Sigmoid colon (tissue), 7 donors: Measurements from ENCODE around the gene CLRN2. TPM values are rescaled to one million over a fixed set of nuclear protein-coding genes. Genes with fewer than 3 reads are reported as not detected.
"Not testable (repeated sequence)": the region's sequence is repeated elsewhere in the genome, so short reads cannot be mapped to it uniquely, and the experiment has no call there.

Experiments used
- DNase-seq: peaks from one replicate; pipeline ENCODE4 v3.0.0-alpha.2; 2019
- H3K27ac ChIP-seq, 4 donors: fragments of 200-600 bp; sonication (generic); one replicate each; pipeline ENCODE4 v1.5.1; 2016 to 2019; ENCODE audit warnings: mild to moderate bottlenecking in 1 of 4
- H3K27me3 ChIP-seq, 3 donors: fragments of 200-600 bp; sonication (generic); one replicate each; pipeline ENCODE4 v1.5.1; 2019; ENCODE audit warnings: mild to moderate bottlenecking in 1 of 3
- H3K36me3 ChIP-seq, 4 donors: fragments of 200-600 bp; sonication (generic); one replicate each; pipeline ENCODE4 v1.5.1; 2016 to 2019
- H3K4me1 ChIP-seq, 4 donors: fragments of 200-600 bp; sonication (generic); one replicate each; pipeline ENCODE4 v1.5.1; 2017 to 2019
- H3K4me3 ChIP-seq, 4 donors: fragments of 200-600 bp; sonication (generic); one replicate each; pipeline ENCODE4 v1.5.1; 2017 to 2019; ENCODE audit warnings: mild to moderate bottlenecking in 2 of 4, moderate library complexity in 1 of 4
- H3K9me3 ChIP-seq, 4 donors: fragments of 200-600 bp in 3 of 4; sonication (generic) in 3 of 4; one replicate each; pipeline versions ENCODE4 v1.5.1 to v1.6.1; 2013 to 2019
- CTCF ChIP-seq, 4 experiments: fragments of 450-650 bp in 3 of 4; fragments of 200-600 bp in 1 of 4; IDR thresholded peaks; one replicate each; pipeline ENCODE4 v1.5.1; 2016 to 2019; ENCODE audit warnings: antibody characterized with exemption in 4 of 4, mild to moderate bottlenecking in 3 of 4, moderate library complexity in 2 of 4
- EP300 ChIP-seq, 4 donors: sonication (generic); formaldehyde crosslinking; IDR thresholded peaks; one replicate each; pipeline ENCODE4 v1.6.1; 2017; ENCODE audit warnings: antibody characterized with exemption in 4 of 4
- POLR2A ChIP-seq, 2 donors: fragments of 450-650 bp; IDR thresholded peaks; one replicate each; pipeline ENCODE4 v1.6.1; 2016; ENCODE audit warnings: antibody characterized with exemption in 2 of 2, mild to moderate bottlenecking in 2 of 2, moderate library complexity in 2 of 2
- POLR2AphosphoS5 ChIP-seq, 4 donors: sonication (generic); formaldehyde crosslinking; IDR thresholded peaks; one replicate each; pipeline ENCODE4 v1.6.1; 2017; ENCODE audit warnings: antibody characterized with exemption in 4 of 4
- WGBS, 2 donors: extraction: QIAGEN DNeasy Blood & Tissue Kit; methylation state at CpG; one replicate each; pipeline ENCODE4 v1.1.7; 2013; 5-methylcytosine and 5-hydroxymethylcytosine counted together
- intact Hi-C: fragments of 100-400 bp; cut with DNase I; formaldehyde crosslinking; loops from one replicate; pipeline ENCODE4 v1.15.1; 2023
- polyA plus RNA-seq, 3 donors: library from polyadenylated mRNA; stranded (reverse); fragments of 200-250 nt; gene quantifications; one replicate each; pipeline ENCODE4 v1.2.3, GENCODE V29; 2013
- total RNA-seq, 4 donors: library from RNA; depleted of rRNA; stranded (reverse); fragments of >200 nt; gene quantifications; one replicate each; pipeline ENCODE4 v1.1.0, GENCODE V29; 2016
- donor health status: healthy with polysubstance abuse.
- donor health status: Bipolar disorder and iron deficiency.
- donor health status: healthy.

Gene CLRN2
- total and polyA plus RNA-seq, 7 donors, result not detected

DNA sequence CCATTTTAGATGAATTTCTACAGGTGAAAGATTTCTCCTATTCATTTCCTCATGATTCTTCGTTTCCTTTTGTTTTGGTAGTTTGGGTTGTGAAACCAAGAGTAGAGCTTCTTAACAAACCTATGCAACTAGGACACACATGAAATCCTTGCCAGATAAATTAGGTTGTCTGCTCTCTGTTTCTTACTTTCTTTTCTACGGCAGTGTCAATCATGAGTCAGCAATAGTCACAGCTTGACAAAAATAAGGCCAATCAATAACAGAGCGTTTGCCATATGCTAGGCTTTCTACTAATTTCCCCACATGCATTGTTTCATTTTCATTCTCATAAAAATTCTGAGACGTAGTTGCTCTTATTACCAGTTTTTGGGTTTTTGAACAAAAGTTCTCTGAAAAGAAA is 20.3 kb downstream of the CLRN2 start:
- no peak overlapping the region for H3K27ac ChIP-seq
- no peaks in the 10 kb centered on the region for H3K9me3 ChIP-seq
- TF ChIP-seq POLR2AphosphoS5 (IDR thresholded peaks at IDR 0.05), result no peak
- TF ChIP-seq POLR2A (IDR thresholded peaks at IDR 0.05), result no peak
- no peak for TF ChIP-seq EP300 (IDR thresholded peaks at IDR 0.05)
- no peak for TF ChIP-seq CTCF (IDR thresholded peaks at IDR 0.05)
- intact Hi-C loops, result no loop called here
- DNase-seq, result no peak
- 71 to 86% methylated on average over 4 of the region's 4 CpGs for WGBS, 2 donors
- H3K4me3 ChIP-seq, result no peak overlapping the region
- no peaks in the 10 kb centered on the region for H3K27me3 ChIP-seq
- H3K36me3 ChIP-seq, result no peaks in the 10 kb centered on the region
- no peaks in the 10 kb centered on the region for H3K4me1 ChIP-seq

DNA sequence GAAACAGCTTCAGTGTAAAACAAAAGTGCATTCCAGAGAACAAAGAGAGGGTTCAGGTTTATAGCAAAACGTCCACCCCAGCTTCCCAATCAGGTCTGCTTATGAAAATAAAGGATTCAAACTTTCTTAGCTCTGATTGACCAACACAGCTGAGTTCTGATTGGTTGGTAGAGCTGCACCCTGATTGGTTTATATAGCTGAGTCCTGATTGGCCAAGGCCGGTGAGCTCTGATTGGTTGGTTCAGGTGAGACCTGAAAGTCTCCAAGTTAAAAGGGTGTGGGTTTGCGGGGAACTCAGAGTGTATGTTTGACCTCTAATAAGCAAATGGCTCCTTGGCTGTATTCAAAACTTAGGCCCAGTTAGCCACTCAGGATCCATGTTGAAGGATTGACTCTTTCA is 20.9 kb downstream of the CLRN2 start:
- DNase-seq, result no peak
- WGBS, 2 donors, result 83% methylated on average over 3 of the region's 3 CpGs
- H3K4me1 ChIP-seq, result no peaks in the 10 kb centered on the region
- no peaks in the 10 kb centered on the region for H3K36me3 ChIP-seq
- H3K9me3 ChIP-seq, result no peaks in the 10 kb centered on the region
- no peaks in the 10 kb centered on the region for H3K27me3 ChIP-seq
- intact Hi-C loops, result no loop called here
- TF ChIP-seq POLR2AphosphoS5 (IDR thresholded peaks at IDR 0.05) (no peak), CTCF (IDR thresholded peaks at IDR 0.05) (no peak), POLR2A (IDR thresholded peaks at IDR 0.05) (no peak)
- H3K27ac ChIP-seq, result no peak overlapping the region
- no peak overlapping the region for H3K4me3 ChIP-seq

- H3K4me1 ChIP-seq, H3K27me3 ChIP-seq, H3K36me3 ChIP-seq, DNase-seq, H3K9me3 ChIP-seq, intact Hi-C loops, H3K4me3 ChIP-seq, H3K27ac ChIP-seq: not testable (repeated sequence)
- WGBS, 2 donors, result 88 to 93% methylated on average over 6 of the region's 6 CpGs
Observed at GRCh38 chr4:17537060-17537459, 22.1 kb downstream of the CLRN2 start.

DNA sequence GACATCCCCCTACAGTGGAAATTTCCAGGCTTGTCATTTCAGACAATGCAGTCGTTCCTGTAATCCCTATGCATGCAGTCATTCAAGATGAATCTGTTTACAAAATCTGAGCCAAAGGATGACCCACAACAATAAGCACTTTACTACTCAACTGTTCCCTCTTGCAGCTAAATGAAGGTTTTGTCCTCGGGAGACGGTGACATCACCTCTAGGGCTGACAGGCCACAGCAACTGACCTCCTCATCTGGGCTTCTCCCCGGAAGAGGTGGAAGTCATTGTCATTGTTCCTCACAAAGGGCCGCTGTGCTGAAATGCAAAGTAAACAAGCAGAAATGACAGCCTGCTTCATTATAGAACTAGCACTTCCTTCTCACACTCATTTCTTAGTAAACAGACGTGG is 29.2 kb downstream of the CLRN2 start:
- DNase-seq, result no peak
- Histone ChIP-seq H3K36me3 (no peaks in the 10 kb centered on the region), H3K27ac (no peak overlapping the region), H3K9me3 (no peaks in the 10 kb centered on the region), H3K4me3 (no peak overlapping the region), H3K27me3 (no peaks in the 10 kb centered on the region), H3K4me1 (no peaks in the 10 kb centered on the region)
- WGBS, 2 donors, result 5 to 41% methylated on average over 6 of the region's 6 CpGs
- intact Hi-C loops, result loop anchor here (10.0 kb wide), 1 partner anchor 261 kb away; no protein-coding TSS in a partner anchor
- TF ChIP-seq POLR2AphosphoS5 (IDR thresholded peaks at IDR 0.05) (no peak), POLR2A (IDR thresholded peaks at IDR 0.05) (no peak), CTCF (IDR thresholded peaks at IDR 0.05) (no peak), EP300 (IDR thresholded peaks at IDR 0.05) (no peak)

- H3K9me3 ChIP-seq, result no peaks in the 10 kb centered on the region
- H3K27me3 ChIP-seq, result no peaks in the 10 kb centered on the region
- intact Hi-C loops, result loop anchor here (5.0 to 10.0 kb wide), 2 partner anchors 260 to 1047 kb away; no protein-coding TSS in a partner anchor
- H3K27ac ChIP-seq, result no peak overlapping the region
- no peaks in the 10 kb centered on the region for H3K36me3 ChIP-seq
- TF ChIP-seq EP300 (IDR thresholded peaks at IDR 0.05), result no peak
- no peak for TF ChIP-seq CTCF (IDR thresholded peaks at IDR 0.05)
- TF ChIP-seq POLR2AphosphoS5 (IDR thresholded peaks at IDR 0.05), result no peak
- TF ChIP-seq POLR2A (IDR thresholded peaks at IDR 0.05), result no peak
- 15 to 39% methylated on average over 3 of the region's 3 CpGs for WGBS, 2 donors
- H3K4me3 ChIP-seq, result no peak overlapping the region
- no peaks in the 10 kb centered on the region for H3K4me1 ChIP-seq
- DNase-seq, result no peak
Observed at GRCh38 chr4:17544831-17545234, 29.9 kb downstream of the CLRN2 start.
